Glomerular visceral epithelial cell (primary cell): ENCODE results near the gene SHMT2.
"Not testable (repeated sequence)": the region's sequence is repeated elsewhere in the genome, so short reads cannot be mapped to it uniquely, and the experiment has no call there.

ENCODE experiments used
- DNase-seq: peaks from one replicate; pipeline ENCODE4 v3.0.0-alpha.2; 2016; ENCODE audit errors: extremely low spot score

SHMT2 gene

DNA sequence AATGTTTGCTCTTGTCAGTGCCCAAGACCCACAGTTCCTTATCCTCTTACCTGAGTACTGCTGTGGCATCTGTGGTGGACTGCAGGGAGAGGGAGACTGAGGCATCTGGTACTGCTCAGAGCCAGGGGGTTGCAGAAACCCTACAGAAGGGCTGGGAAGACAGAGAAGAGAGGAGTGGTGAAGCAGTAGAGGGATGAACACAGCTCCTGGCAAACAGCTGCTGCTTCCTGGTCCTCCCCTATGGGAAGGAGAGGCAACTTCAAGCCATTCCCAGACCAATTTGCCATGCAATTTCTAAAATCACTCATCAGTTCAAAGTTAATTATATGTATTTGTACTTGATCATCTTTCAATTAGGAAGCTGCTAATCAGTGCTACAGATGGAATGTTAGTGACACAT, 37.2 kb downstream of the SHMT2 start:
- DNase-seq = no peak

GRCh38 chr12:57268264-57268663, 38.8 kb downstream of the SHMT2 start:
- no peak for DNase-seq

GRCh38 chr12:57270966-57271470, 41.5 kb downstream of the SHMT2 start:
- DNase-seq = no peak

GRCh38 chr12:57272337-57273151, 43.0 kb downstream of the SHMT2 start:
- DNase-seq = peak; percentile 13

DNA sequence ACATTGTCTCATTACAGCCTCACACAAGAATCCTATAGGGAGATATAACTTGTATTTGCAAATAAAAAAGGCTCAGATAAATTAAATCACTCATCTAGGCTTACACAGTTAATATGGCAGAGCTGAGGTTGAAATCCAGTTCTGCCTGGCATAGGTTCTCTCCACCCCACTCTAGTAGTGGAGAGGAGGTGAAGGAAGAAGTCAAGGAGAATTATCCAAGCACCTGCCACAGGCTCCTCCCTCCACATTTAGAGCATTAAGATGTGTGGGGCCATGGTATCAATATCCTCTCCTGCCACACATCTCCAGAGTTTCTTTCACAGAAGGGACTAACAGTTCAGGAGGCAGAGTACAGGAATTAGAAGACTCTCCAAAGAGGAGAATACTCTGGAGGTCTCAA, 44.0 kb downstream of the SHMT2 start:
- DNase-seq = no peak

GRCh38 chr12:57276233-57276632, 46.7 kb downstream of the SHMT2 start:
- not testable (repeated sequence) for DNase-seq

DNA sequence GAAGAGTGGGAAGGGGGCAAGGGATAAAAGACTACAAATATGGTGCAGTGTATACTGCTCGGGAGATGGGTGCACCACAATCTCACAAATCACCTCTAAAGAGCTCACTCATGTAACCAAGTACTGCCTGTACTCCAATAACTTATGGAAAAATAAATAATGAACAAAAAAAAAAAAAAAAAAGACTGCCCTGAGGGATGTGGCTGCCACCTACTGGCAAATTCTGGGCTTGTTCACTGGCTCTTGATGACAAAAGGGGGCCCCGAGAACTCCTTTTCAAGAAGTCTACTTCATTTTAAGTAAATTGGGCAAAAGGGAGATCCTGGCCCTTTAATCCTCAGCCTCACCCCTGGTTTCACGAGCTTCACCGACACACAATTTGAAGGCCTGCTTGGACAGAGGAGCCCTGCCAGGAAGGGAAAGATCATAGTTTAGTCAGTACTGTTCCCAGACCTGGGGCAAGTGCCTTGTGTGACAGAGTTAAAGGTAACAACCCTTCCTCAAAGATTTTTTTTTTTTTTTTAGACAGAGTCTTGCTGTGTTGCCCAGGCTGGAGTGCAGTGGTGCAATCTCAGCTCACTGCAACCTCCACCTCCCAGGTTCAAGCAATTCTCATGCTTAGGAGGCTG, 47.5 kb downstream of the SHMT2 start:
- DNase-seq = peak; percentile 19

DNA sequence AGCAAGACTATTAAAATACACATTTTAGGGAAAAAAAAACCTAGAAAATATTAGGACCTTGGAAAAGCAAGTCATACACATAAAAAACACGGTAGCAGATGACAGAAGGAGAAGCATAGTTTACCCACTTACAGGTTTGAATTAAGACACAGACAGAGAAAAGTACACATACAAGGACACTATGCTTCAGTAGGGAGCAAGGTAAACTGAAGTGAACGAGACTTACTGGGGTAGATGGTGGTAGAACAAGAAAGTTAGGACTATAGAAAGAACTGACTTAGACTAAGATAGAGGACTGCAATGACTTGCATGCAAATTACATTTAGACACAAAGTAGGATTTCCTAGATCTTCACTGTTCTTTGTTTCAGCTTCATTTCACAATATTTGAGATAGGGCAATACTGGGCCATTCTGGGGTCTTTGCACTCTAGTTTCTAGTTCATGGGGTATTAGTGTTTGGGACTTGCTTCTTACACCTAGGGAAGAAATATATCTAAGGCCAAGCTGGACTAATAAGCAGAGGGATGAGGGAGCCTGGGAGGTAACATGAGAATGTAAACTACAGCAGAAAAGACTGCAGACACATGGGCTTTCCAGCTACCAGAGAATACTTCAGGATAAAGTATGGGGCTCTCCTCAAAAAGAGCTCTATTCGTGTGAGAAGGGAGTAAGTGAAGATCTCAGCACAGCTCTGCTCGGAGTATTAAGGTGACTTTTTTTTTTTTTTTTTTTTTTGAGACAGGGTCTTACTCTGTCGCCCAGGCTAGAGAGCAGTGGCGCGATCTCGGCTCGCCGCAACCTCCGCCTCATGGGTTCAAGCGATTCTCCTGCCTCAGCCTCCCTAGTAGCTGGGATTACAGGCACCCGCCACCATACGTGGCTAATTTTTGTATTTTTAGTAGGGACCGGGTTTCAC, 49.2 kb downstream of the SHMT2 start:
- no peak for DNase-seq

DNA sequence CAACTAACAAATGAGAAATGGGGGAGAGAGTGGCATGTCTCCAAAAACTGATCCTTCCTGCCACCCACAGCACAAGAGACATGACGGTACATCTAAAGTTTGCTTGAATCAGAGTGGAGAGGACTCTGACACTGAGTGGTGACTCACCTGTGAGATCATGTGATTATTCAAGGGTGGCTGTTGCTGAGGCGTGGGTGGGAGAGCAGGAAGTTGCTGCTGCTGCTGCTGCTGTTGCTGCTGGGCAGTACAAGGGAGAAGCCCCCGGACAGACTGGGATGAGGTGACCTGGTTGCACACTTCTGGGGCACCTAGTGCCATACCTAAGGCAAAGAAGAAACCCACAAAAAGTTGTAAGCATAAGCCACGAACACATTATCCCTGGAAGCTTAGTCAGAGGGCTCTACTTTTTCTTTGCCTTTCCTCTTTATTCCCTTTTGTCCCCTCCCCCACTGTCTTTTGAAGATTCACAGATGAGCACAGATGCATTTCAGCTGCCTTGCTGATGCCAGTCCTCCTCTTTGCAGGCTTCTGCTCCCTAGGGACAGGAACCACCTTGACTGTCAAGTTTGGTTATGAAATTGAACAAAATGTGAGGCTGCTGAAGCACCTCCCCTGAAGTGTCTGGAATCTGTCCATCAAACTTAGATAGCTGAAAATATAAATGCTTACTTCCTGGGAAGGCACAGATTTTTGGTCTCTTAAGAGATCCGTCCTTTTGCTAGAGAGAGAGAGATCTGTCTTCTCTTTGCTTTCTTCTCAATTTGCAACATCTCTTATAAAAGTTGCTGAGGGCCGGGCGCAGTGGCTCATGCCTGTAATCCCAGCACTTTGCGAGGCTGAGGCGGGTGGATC, 50.9 kb downstream of the SHMT2 start:
- peak; percentile 91 for DNase-seq

DNA sequence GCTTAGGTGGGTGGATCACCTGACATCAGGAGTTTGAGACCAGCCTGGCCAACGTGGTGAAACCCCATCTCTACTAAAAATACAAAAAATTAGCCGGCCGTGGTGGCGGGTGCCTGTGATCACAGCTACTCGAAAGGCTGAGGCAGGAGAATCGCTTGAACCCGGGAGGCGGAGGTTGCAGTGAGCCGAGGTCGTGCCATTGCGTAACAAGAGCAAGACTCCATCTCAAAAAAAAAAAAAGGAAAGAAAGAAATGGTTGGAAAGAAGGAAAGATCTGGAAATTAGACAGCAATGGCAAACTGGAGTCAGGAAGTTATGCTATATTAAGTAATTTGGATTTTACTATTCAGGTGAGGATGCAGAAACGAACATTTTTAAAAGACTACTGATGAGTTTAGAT, 52.6 kb downstream of the SHMT2 start:
- DNase-seq = not testable (repeated sequence)
